Measurements from ENCODE around the gene TENT5C. TPM values are rescaled to one million over a fixed set of nuclear protein-coding genes. Genes with fewer than 3 reads are reported as not detected.

The TENT5C gene
- total RNA-seq, 2 donors from 2014 or later, result 17.0 to 20.1 TPM

DNA sequence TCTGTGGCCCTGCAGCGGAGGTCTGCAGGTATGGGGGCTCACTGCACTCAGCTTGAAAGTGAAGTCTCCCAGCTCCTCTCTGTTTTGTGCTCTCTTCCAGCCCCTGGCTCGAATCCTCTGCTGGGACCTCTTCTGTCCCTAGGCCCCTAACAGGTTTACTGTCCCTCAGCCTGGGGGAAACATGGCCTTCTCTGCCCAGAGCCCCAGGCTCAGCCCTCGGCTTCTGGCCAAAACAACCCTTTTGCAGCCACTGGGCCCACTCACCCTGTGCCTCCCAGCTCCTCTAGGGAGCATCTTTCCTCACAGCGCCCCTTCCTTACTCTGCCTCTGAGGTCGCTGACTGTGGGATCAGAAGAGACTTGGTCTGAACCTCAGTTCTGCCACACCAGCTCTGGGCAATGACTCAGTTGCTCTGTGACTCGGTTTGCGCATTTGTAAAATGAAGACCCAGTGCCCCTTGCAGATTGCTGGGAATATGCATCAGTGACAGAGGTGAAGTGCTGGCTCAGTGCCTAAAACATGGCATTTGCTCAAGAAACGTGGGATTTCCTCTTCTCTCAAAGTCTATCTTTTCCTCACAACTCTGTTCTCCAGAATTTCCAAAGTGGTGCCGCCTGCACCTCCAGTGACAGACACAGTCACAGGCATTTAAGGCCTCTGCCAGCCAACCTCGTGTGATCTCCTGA, 26.5 kb upstream of the TENT5C start:
- no peak for TF ChIP-seq CTCF (IDR thresholded peaks at IDR 0.05)
- Histone ChIP-seq H3K9me3 (no peaks in the 10 kb centered on the region), H3K4me1 (no peaks in the 10 kb centered on the region), H3K27me3 (no peaks in the 10 kb centered on the region), H3K27ac (no peak overlapping the region), H3K36me3 (no peaks in the 10 kb centered on the region), H3K4me3 (no peak overlapping the region)
- DNase-seq (ENCODE audit: low spot score), result no peak

DNA sequence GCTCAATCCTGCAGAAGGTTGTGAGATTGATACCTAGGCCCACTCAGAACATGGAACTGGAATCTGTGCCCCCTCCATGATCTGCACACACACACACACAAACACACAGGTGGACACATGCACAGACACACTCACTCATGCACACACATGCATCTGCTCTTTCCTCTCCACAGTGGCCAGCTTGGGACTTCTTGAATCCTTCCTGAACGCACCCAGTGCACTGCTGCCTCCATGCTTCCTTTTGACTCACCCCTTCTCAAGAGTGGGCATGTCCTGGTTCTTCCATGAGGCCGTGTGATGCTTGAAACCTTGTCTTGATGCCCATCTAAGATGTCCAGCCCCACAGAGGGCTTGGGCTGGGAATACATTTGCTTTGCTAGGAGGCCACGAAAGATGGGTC, 25.4 kb upstream of the TENT5C start:
- Histone ChIP-seq H3K27me3 (no peaks in the 10 kb centered on the region), H3K36me3 (no peaks in the 10 kb centered on the region)
- TF ChIP-seq CTCF (IDR thresholded peaks at IDR 0.05), result no peak

DNA sequence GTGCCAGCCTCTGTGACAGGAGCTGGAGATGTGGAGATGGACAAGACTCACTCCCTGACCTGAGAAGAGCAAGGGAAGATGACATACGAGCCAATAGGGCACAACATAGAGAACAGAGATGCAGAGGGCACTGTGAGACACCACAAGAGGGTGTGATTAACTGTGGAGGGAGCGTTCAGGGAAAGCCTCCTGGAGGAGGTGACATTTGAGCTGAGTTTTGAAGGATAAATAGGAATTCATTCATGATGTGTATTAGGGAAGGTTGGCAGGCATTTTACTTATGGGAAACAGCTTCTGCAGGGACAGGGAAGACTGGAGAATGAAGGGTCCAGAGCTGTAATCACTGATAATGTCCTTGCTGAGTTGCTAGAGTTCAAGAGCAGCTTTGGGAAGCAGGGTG, 25.0 kb upstream of the TENT5C start:
- Histone ChIP-seq H3K4me1 (no peaks in the 10 kb centered on the region), H3K27ac (no peak overlapping the region), H3K27me3 (no peaks in the 10 kb centered on the region), H3K36me3 (no peaks in the 10 kb centered on the region), H3K9me3 (no peaks in the 10 kb centered on the region), H3K4me3 (no peak overlapping the region)
- no peak for TF ChIP-seq CTCF (IDR thresholded peaks at IDR 0.05)
- DNase-seq (ENCODE audit: low spot score), result no peak

More for the DNA sequence above, 25.4 kb upstream of the TENT5C start:
- H3K4me1 ChIP-seq, result no peaks in the 10 kb centered on the region
- DNase-seq (ENCODE audit: low spot score), result no peak
- H3K4me3 ChIP-seq, result no peak overlapping the region
- no peaks in the 10 kb centered on the region for H3K9me3 ChIP-seq
- no peak overlapping the region for H3K27ac ChIP-seq

DNA sequence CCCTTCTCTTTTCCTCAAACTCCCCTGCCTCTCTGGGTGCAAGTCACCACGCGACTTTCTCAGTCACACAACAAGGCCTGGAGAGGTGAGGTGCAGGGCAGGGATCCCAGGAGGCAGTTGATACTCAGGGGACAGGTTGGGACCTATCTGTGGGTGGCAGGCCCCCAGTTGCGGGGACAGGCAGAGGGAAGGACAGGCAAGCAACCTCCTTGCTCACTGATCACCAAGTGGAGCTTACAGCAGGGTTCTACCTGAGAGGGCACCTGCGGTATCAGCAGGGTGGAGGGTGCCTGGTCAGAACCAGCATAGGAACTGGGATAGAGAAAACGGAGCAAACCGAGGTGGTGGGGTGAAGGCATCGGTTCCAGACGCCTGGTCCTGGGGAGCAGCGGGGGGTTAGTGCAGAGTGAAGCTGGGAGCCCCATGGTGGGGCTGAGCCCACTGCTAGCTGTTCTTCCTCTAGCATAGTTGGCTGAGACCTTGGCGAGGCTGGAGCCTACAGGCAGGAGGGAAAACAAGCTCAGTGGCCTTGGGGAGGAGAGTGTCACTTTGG, 24.4 kb upstream of the TENT5C start:
- no peak overlapping the region for H3K27ac ChIP-seq
- H3K4me1 ChIP-seq, result no peaks in the 10 kb centered on the region
- H3K9me3 ChIP-seq, result no peaks in the 10 kb centered on the region
- H3K27me3 ChIP-seq, result no peaks in the 10 kb centered on the region
- TF ChIP-seq CTCF (IDR thresholded peaks at IDR 0.05), result no peak
- no peaks in the 10 kb centered on the region for H3K36me3 ChIP-seq
- DNase-seq (ENCODE audit: low spot score), result no peak
- H3K4me3 ChIP-seq, result no peak overlapping the region

DNA sequence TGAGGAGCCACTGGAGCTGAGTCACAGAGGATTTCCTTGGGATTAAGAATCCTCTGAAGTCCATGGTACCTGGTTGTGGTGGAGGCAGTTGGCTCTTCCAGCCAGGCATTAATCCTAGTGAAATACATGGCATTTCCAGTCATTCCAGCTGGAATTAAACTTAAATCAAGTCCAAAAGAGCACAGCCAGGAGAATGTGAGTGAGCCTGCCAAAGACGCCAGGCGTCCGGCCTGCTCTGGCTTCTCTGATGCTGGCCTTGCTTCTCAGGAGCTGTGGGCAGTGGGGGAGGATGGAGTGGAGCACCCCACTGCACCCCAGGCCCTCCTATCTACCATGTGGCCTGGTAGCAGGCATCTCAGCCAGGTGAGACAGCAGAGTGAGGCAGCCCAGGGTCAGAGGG, 23.4 kb upstream of the TENT5C start:
- TF ChIP-seq CTCF (IDR thresholded peaks at IDR 0.05), result no peak
- Histone ChIP-seq H3K4me1 (no peaks in the 10 kb centered on the region), H3K27ac (no peak overlapping the region), H3K4me3 (no peak overlapping the region), H3K27me3 (no peaks in the 10 kb centered on the region), H3K36me3 (no peaks in the 10 kb centered on the region), H3K9me3 (no peaks in the 10 kb centered on the region)
- DNase-seq (ENCODE audit: low spot score), result no peak

GRCh38 chr1:117583247-117583646, 22.6 kb upstream of the TENT5C start:
- H3K4me1 ChIP-seq, result no peaks in the 10 kb centered on the region
- no peak overlapping the region for H3K4me3 ChIP-seq
- DNase-seq (ENCODE audit: low spot score), result no peak
- H3K27me3 ChIP-seq, result no peaks in the 10 kb centered on the region
- no peaks in the 10 kb centered on the region for H3K36me3 ChIP-seq
- no peak for TF ChIP-seq CTCF (IDR thresholded peaks at IDR 0.05)
- H3K27ac ChIP-seq, result no peak overlapping the region
- H3K9me3 ChIP-seq, result no peaks in the 10 kb centered on the region

Data from right atrium auricular region (tissue), 2 donors.